Pancreas (tissue), 10 donors: ENCODE results near the gene TEX28. TPM values are rescaled to one million over a fixed set of nuclear protein-coding genes. Genes with fewer than 3 reads are reported as not detected.
"Not testable (repeated sequence)": the region's sequence is repeated elsewhere in the genome, so short reads cannot be mapped to it uniquely, and the experiment has no call there.

Source experiments
- ATAC-seq, 4 donors: fragments of 200-7000 bp; cut with Tn5 transposase; one replicate each; pipeline versions ENCODE4 v1.8.0 to v1.9.1; 2020; ENCODE audit warnings: mild to moderate bottlenecking in 4 of 4, moderate library complexity in 4 of 4
- DNase-seq, 6 donors: peaks; one replicate each; pipeline ENCODE4 v3.0.0-alpha.2; 2020
- FAIRE-seq: peaks from 2 replicates; lab custom pipeline; 2012; peaks lifted over from hg19 to GRCh38; lab: Jason Lieb, UNC
- H3K27ac ChIP-seq, 4 donors: fragments of 200-600 bp; sonication (generic); 1 replicate in 3 of 4; 2 replicates in 1 of 4; pipeline versions ENCODE4 v1.5.0 to v1.8.0; 2020
- H3K27me3 ChIP-seq, 4 donors: fragments of 200-600 bp; one replicate each; pipeline ENCODE4 v1.8.0; 2021
- H3K36me3 ChIP-seq, 3 donors: fragments of 200-600 bp; sonication (generic) in 1 of 3; one replicate each; pipeline versions ENCODE4 v1.5.0 to v1.8.0; 2020 to 2021
- H3K4me1 ChIP-seq, 3 donors: fragments of 200-600 bp; one replicate each; pipeline ENCODE4 v1.8.0; 2021
- H3K4me3 ChIP-seq, 4 donors: fragments of 200-600 bp; sonication (generic) in 2 of 4; one replicate each; pipeline versions ENCODE4 v1.5.0 to v1.8.0; 2020 to 2021
- H3K9me3 ChIP-seq, 4 donors: fragments of 200-600 bp; one replicate each; pipeline ENCODE4 v1.8.0; 2021
- CTCF ChIP-seq, 4 donors: fragments of 200-600 bp; sonication (generic) in 3 of 4; IDR thresholded peaks; one replicate each; pipeline versions ENCODE4 v1.5.0 to v1.8.0; 2021; ENCODE audit warnings: antibody characterized with exemption in 4 of 4
- WGBS, 2 donors: extraction: QIAGEN DNeasy Blood & Tissue Kit; methylation state at CpG; one replicate each; pipeline ENCODE4 v1.1.7; 2013; 5-methylcytosine and 5-hydroxymethylcytosine counted together
- intact Hi-C, 3 donors: fragments of 100-400 bp; cut with DNase I; formaldehyde crosslinking; loops; one replicate each; pipeline versions ENCODE4 v1.11.1 to v1.14.2; 2022
- polyA plus RNA-seq, 2 donors: library from polyadenylated mRNA; stranded (reverse); fragments of 200-250 nt; gene quantifications; one replicate each; pipeline ENCODE4 v1.2.3, GENCODE V29; 2013
- total RNA-seq, 6 donors: library from RNA; stranded (reverse); fragmentation: NEBNext Ultra II Directional in 4 of 6; extraction: Animal tissue kit (Norgen Biotek cat#: 25700) in 4 of 6; gene quantifications; one replicate each; pipeline versions ENCODE4 v1.2.1 to v1.2.4, GENCODE V29; 2021 to 2023
- donor health status: healthy with polysubstance abuse.
- donor health status: DM: no; HTN: no; CAD: no; lungs with moderate emphysema.
- donor health status: DM: no; HTN: no; CAD: no.
- donor health status: control.
- donor health status: control.
- donor health status: Bipolar disorder and iron deficiency.
- donor health status: DM: yes; HTN: yes; CAD: no.
- donor health status: DM: no; HTN: no; CAD: no.
- donor health status: DM: no; HTN: no; CAD: no.
- donor health status: DM: yes; HTN: yes; CAD: no.

TEX28 gene
- total and polyA plus RNA-seq, 8 donors = not detected

- Histone ChIP-seq H3K27ac (no peak overlapping the region), H3K9me3 (no peaks in the 10 kb centered on the region), H3K27me3 (peaks cover 0 to 9% (median 0%) of the 10 kb centered on the region in 4 donors), H3K36me3 (no peaks in the 10 kb centered on the region), H3K4me1 (no peaks in the 10 kb centered on the region), H3K4me3 (no peak overlapping the region)
- no peak for FAIRE-seq
- no peak for DNase-seq
- no peak for ATAC-seq
- no peak for TF ChIP-seq CTCF (IDR thresholded peaks at IDR 0.05)
- WGBS, 2 donors = 68 to 80% methylated on average over 11 of the region's 11 CpGs
- intact Hi-C loops = no loop called here
Measured at GRCh38 chrX:154305541-154306205, 10.7 kb upstream of the TEX28 start.

GRCh38 chrX:154304846-154305245 is 9.9 kb upstream of the TEX28 start:
- TF ChIP-seq CTCF (IDR thresholded peaks at IDR 0.05) = no peak
- ATAC-seq = no peak
- no peak overlapping the region for H3K27ac ChIP-seq
- no peak for FAIRE-seq
- H3K4me3 ChIP-seq = no peak overlapping the region
- peaks cover 0 to 9% (median 0%) of the 10 kb centered on the region in 4 donors for H3K27me3 ChIP-seq
- no peak for DNase-seq
- H3K36me3 ChIP-seq = no peaks in the 10 kb centered on the region
- 68 to 71% methylated on average over 10 of the region's 10 CpGs for WGBS, 2 donors
- no peaks in the 10 kb centered on the region for H3K4me1 ChIP-seq
- H3K9me3 ChIP-seq = no peaks in the 10 kb centered on the region
- intact Hi-C loops = no loop called here

- Histone ChIP-seq H3K4me1 (no peaks in the 10 kb centered on the region), H3K27me3 (peaks cover 0 to 9% (median 0%) of the 10 kb centered on the region in 4 donors), H3K27ac (no peak overlapping the region), H3K36me3 (no peaks in the 10 kb centered on the region), H3K9me3 (no peaks in the 10 kb centered on the region), H3K4me3 (no peak overlapping the region)
- no peak for FAIRE-seq
- no peak for TF ChIP-seq CTCF (IDR thresholded peaks at IDR 0.05)
- intact Hi-C loops = no loop called here
- ATAC-seq = no peak
- 63 to 69% methylated on average over 8 of the region's 8 CpGs for WGBS, 2 donors
- no peak for DNase-seq
Measured at GRCh38 chrX:154303476-154303875, 8.6 kb upstream of the TEX28 start.

- H3K36me3 ChIP-seq, intact Hi-C loops, H3K27me3 ChIP-seq, FAIRE-seq, H3K27ac ChIP-seq, DNase-seq, H3K9me3 ChIP-seq, ATAC-seq, H3K4me3 ChIP-seq, H3K4me1 ChIP-seq: not testable (repeated sequence)
- 74% methylated on average over 7 of the region's 7 CpGs for WGBS, 2 donors
Measured at GRCh38 chrX:154302998-154303397, 8.1 kb upstream of the TEX28 start.

GRCh38 chrX:154300816-154301215 is 5.9 kb upstream of the TEX28 start:
- Histone ChIP-seq H3K36me3 (no peaks in the 10 kb centered on the region), H3K27me3 (no peaks in the 10 kb centered on the region), H3K4me1 (no peaks in the 10 kb centered on the region), H3K27ac (no peak overlapping the region), H3K4me3 (no peak overlapping the region), H3K9me3 (no peaks in the 10 kb centered on the region)
- WGBS, 2 donors = 83 to 89% methylated on average over 8 of the region's 8 CpGs
- intact Hi-C loops = no loop called here
- ATAC-seq (no peak), FAIRE-seq (no peak), DNase-seq (no peak)
- no peak for TF ChIP-seq CTCF (IDR thresholded peaks at IDR 0.05)
